GM21576 (cell line): Measurements from ENCODE around the gene TRAPPC1.

Experiments
- ATAC-seq: cut with Tn5 transposase; IDR thresholded peaks from one replicate; pipeline ENCODE4 v1.9.1; 2021; ENCODE audit warnings: mild to moderate bottlenecking, moderate library complexity; ENCODE audit not compliant: unreplicated experiment

The TRAPPC1 gene

GRCh38 chr17:7943291-7943690, 11.5 kb upstream of the TRAPPC1 start:
- ATAC-seq: no peak

- no peak for ATAC-seq
Observed at GRCh38 chr17:7940743-7941142, 9.0 kb upstream of the TRAPPC1 start.

GRCh38 chr17:7940034-7940433, 8.3 kb upstream of the TRAPPC1 start:
- ATAC-seq: no peak

GRCh38 chr17:7935859-7936258, 4.1 kb upstream of the TRAPPC1 start:
- no peak for ATAC-seq

- no peak for ATAC-seq
Observed at GRCh38 chr17:7932949-7933348, 1.2 kb upstream of the TRAPPC1 start.

- no peak for ATAC-seq
Observed at GRCh38 chr17:7932483-7932891, 741 bp upstream of the TRAPPC1 start.

GRCh38 chr17:7930841-7931631, 710 bp downstream of the TRAPPC1 start:
- ATAC-seq: no peak

- ATAC-seq: no peak
Observed at GRCh38 chr17:7929158-7930023, 2.4 kb downstream of the TRAPPC1 start, which contains the start of gene KCNAB3. Gene KCNAB3 (minus strand): TSS chr17:7929856. CDS start chr17:7929435, 421 bp downstream.

GRCh38 chr17:7927596-7927995, 4.2 kb downstream of the TRAPPC1 start:
- no peak for ATAC-seq

GRCh38 chr17:7922845-7923628, 8.7 kb downstream of the TRAPPC1 start:
- no peak for ATAC-seq

GRCh38 chr17:7922269-7922844, 9.4 kb downstream of the TRAPPC1 start:
- ATAC-seq: no peak

GRCh38 chr17:7916808-7917207, 14.9 kb downstream of the TRAPPC1 start:
- no peak for ATAC-seq

- no peak for ATAC-seq
Observed at GRCh38 chr17:7916385-7916682, 15.4 kb downstream of the TRAPPC1 start.

- peak; percentile 65 for ATAC-seq
Observed at GRCh38 chr17:7915611-7916384, 15.9 kb downstream of the TRAPPC1 start, which contains the start of gene RNF227. Gene RNF227 (minus strand): TSS chr17:7916289. CDS start chr17:7916195, 94 bp downstream.

- peak; percentile 4 for ATAC-seq
Observed at GRCh38 chr17:7915179-7915610, 16.6 kb downstream of the TRAPPC1 start.

- ATAC-seq: no peak
Observed at GRCh38 chr17:7912927-7913524, 18.7 kb downstream of the TRAPPC1 start.

GRCh38 chr17:7911116-7911515, 20.6 kb downstream of the TRAPPC1 start:
- ATAC-seq: no peak

GRCh38 chr17:7910711-7911110, 21.0 kb downstream of the TRAPPC1 start:
- ATAC-seq: no peak

- no peak for ATAC-seq
Observed at GRCh38 chr17:7910281-7910680, 21.5 kb downstream of the TRAPPC1 start.

- no peak for ATAC-seq
Observed at GRCh38 chr17:7909089-7909488, 22.7 kb downstream of the TRAPPC1 start.
